PC-9 (cell line): ENCODE results near the gene POMT1. TPM values are rescaled to one million over a fixed set of nuclear protein-coding genes. Genes with fewer than 3 reads are reported as not detected.

Experiments
- BruUV-seq: library from RNA; stranded (reverse); fragments of 400-500 nt; replicated peaks from 2 replicates; lab custom pipeline; 2021; lab: Mats Ljungman, UMichigan
- CTCF ChIA-PET: fragments of 300-600 bp; sonication (Branson Sonifier 250); formaldehyde crosslinking; loops from one replicate; lab custom pipeline; 2022; ENCODE audit warnings: antibody characterized with exemption; lab: Charles Lee
- POLR2A ChIA-PET: fragments of 300-600 bp; sonication (Branson Sonifier 250); formaldehyde crosslinking; loops from one replicate; lab custom pipeline; 2022; ENCODE audit warnings: antibody characterized with exemption; ENCODE audit not compliant: unreplicated experiment; lab: Charles Lee
- DNase-seq, 2 experiments: peaks; one replicate each; pipeline versions ENCODE4 v3.0.0 to v3.0.0-alpha.2; 2015 to 2022; ENCODE audit warnings: mixed read lengths in 1 of 2
- H2AFZ ChIP-seq: fragments of 200-600 bp; sonication (generic); 2 replicates; pipeline ENCODE4 v1.8.1; 2017; ENCODE audit warnings: antibody characterized with exemption
- H3F3A ChIP-seq: fragments of 200-600 bp; sonication (generic); 2 replicates; pipeline ENCODE4 v1.8.1; 2017; ENCODE audit warnings: antibody characterized with exemption, mild to moderate bottlenecking, low read depth; ENCODE audit not compliant: insufficient read depth
- H3K27ac ChIP-seq: fragments of 200-600 bp; sonication (generic); 2 replicates; pipeline ENCODE4 v1.6.1; 2016; ENCODE audit warnings: mixed run types
- H3K27me3 ChIP-seq: fragments of 200-600 bp; sonication (generic); 2 replicates; pipeline ENCODE4 v1.6.1; 2016; ENCODE audit warnings: low read depth, mixed run types; ENCODE audit not compliant: insufficient read depth
- H3K36me3 ChIP-seq: fragments of 200-600 bp; sonication (generic); 2 replicates; pipeline ENCODE4 v1.6.1; 2016; ENCODE audit warnings: low read depth, mixed run types
- H3K4me1 ChIP-seq: fragments of 200-600 bp; sonication (generic); replicated peaks from 2 replicates; pipeline ENCODE4 v1.6.1; 2016; ENCODE audit warnings: mixed run types; ENCODE audit not compliant: insufficient read depth
- H3K4me2 ChIP-seq: fragments of 200-600 bp; sonication (generic); 2 replicates; pipeline ENCODE4 v1.6.1; 2017; ENCODE audit warnings: mixed run types
- H3K4me3 ChIP-seq: fragments of 200-600 bp; sonication (generic); 2 replicates; pipeline ENCODE4 v1.6.1; 2016; ENCODE audit warnings: mixed run types
- H3K79me2 ChIP-seq: fragments of 200-600 bp; sonication (generic); 2 replicates; pipeline ENCODE4 v1.6.1; 2017; ENCODE audit warnings: low read depth, mixed run types
- H3K9me2 ChIP-seq: fragments of 200-600 bp; sonication (generic); 2 replicates; pipeline ENCODE4 v1.8.1; 2017; ENCODE audit warnings: mild to moderate bottlenecking; ENCODE audit not compliant: insufficient read depth
- H3K9me3 ChIP-seq: fragments of 200-600 bp; sonication (generic); 2 replicates; pipeline ENCODE4 v1.8.1; 2016; ENCODE audit warnings: low read depth; ENCODE audit not compliant: insufficient read depth
- H4K20me1 ChIP-seq: fragments of 200-600 bp; sonication (generic); 2 replicates; pipeline ENCODE4 v1.8.1; 2017; ENCODE audit not compliant: insufficient read depth
- CTCF ChIP-seq: fragments of 200-600 bp; sonication (generic); conservative IDR thresholded peaks from 2 replicates; pipeline ENCODE4 v1.6.1; 2017; ENCODE audit warnings: mixed run types, antibody characterized with exemption, mild to moderate bottlenecking, moderate library complexity
- EZH2 ChIP-seq: fragments of 200-600 bp; sonication (generic); IDR thresholded peaks from 2 replicates; pipeline ENCODE4 v1.8.0; 2017; ENCODE audit warnings: antibody characterized with exemption, low read depth
- intact Hi-C: fragments of 100-400 bp; cut with micrococcal nuclease; formaldehyde crosslinking; loops from one replicate; pipeline ENCODE4 v1.10.0; 2022; ENCODE audit not compliant: unreplicated experiment
- total RNA-seq: library from RNA; stranded (reverse); gene quantifications from 2 replicates; pipeline ENCODE4 v1.2.3, GENCODE V29; 2021

POMT1 gene
- total RNA-seq, 1 experiment from 2014 or later = 35.3 TPM

DNA sequence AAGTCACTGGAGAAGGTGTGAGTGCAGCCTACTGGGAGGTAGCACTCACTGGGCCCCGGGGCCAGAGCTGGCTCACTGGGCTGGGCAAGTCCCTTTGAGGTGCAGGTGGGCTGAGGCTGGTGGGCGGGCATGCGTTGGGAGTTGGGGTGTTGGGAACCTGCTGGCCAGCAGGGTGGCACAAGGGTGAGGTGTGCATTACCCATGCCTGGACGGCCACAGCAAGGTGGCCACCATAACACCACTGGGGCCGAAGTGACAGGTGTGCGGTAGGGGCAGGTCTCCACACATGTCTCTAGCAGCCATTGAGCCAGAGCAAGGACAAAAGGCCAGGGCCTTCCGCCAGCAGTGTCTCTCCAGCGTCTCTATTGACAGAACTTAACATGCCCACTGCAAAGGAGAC lies 65.2 kb downstream of the POMT1 start:
- Histone ChIP-seq H2AFZ (no peak overlapping the region), H3K27ac (no peak overlapping the region), H3K27me3 (no peaks in the 10 kb centered on the region), H3K36me3 (no peaks in the 10 kb centered on the region), H3K9me3 (no peaks in the 10 kb centered on the region), H4K20me1 (no peaks in the 10 kb centered on the region), H3K9me2 (no peaks in the 10 kb centered on the region), H3F3A (0 out of 2 replicates have a peak, but pooled peaks cover 3% of the 10 kb centered on the region), H3K4me3 (no peak overlapping the region), H3K79me2 (no peaks in the 10 kb centered on the region), H3K4me1 (no peaks in the 10 kb centered on the region), H3K4me2 (no peak overlapping the region)
- no TSS peak for BruUV-seq
- ChIA-PET POLR2A (no interaction called here), CTCF (no interaction called here)
- intact Hi-C loops = no loop called here
- DNase-seq = no peak
- TF ChIP-seq CTCF (no peak), EZH2 (no peak)

Other genes with a start within 250 kb of the POMT1 start
- gene FAM78A, start 226.4 kb upstream of the POMT1 start, total RNA-seq = 1.3 and 1.6 TPM in 2 replicates
- not detected in 2 replicates for gene PLPP7, start 213.2 kb upstream of the POMT1 start, total RNA-seq
- gene PRRC2B, start 108.8 kb upstream of the POMT1 start, total RNA-seq = 307 and 361 TPM in 2 replicates
- gene UCK1, start 28.3 kb downstream of the POMT1 start, total RNA-seq = 31.7 and 33.5 TPM in 2 replicates
- not detected in 2 replicates for gene PRRT1B, start 42.6 kb downstream of the POMT1 start, total RNA-seq
- 66.5 and 76.0 TPM in 2 replicates for gene RAPGEF1, start 237.2 kb downstream of the POMT1 start, total RNA-seq